K562 (cell line): ENCODE measurements around the gene KCNJ10. TPM values are rescaled to one million over a fixed set of nuclear protein-coding genes. Genes with fewer than 3 reads are reported as not detected.

Experiments used
- ATAC-seq: fragments of 200-7000 bp; cut with Tn5 transposase; 3 replicates; pipeline ENCODE4 v1.9.1; 2020; ENCODE audit warnings: moderate library complexity
- BruUV-seq: library from RNA; stranded (reverse); fragments of 400-500 nt; replicated peaks from 2 replicates; lab custom pipeline; 2021; lab: Mats Ljungman, UMichigan
- CTCF ChIA-PET: fragments of 300-600 bp; formaldehyde crosslinking; extraction: SDS; loops from one replicate; lab custom pipeline; 2021; ENCODE audit warnings: low intra/inter-chr PET ratio; lab: Yijun Ruan, JAX
- POLR2A ChIA-PET: fragments of 300-600, 350-650 bp; sonication (Branson Sonifier 250); formaldehyde crosslinking; extraction: SDS; loops from one replicate; lab custom pipeline; 2021; ENCODE audit warnings: antibody characterized with exemption, inconsistent platforms; lab: Yijun Ruan, JAX
- DNase-seq, 4 experiments: peaks; one replicate each; pipeline versions ENCODE4 v3.0.0 to v3.0.0-alpha.2; 2011 to 2018; ENCODE audit warnings: low spot score in 3 of 4, mixed read lengths in 3 of 4; ENCODE audit errors: extremely low read depth in 1 of 4
- FAIRE-seq: peaks from 2 replicates; lab custom pipeline; 2011; peaks lifted over from hg19 to GRCh38; lab: Jason Lieb, UNC
- H2AFZ ChIP-seq: 2 replicates; pipeline ENCODE4 v1.6.0; 2011; ENCODE audit warnings: low read depth, low read length, control low read depth, inconsistent platforms
- H3K27ac ChIP-seq: fragments of 200-600 bp; 3 replicates; pipeline ENCODE4 v1.8.0; 2011; ENCODE audit warnings: low read depth, mild to moderate bottlenecking, control low read depth, inconsistent platforms, low read length, moderate library complexity, mixed read lengths; ENCODE audit errors: extremely low read depth
- H3K27me3 ChIP-seq, 2 experiments: fragments of 300-600 bp in 1 of 2; 2 replicates in 1 of 2; 3 replicates in 1 of 2; pipeline versions ENCODE4 v1.6.0 to v1.8.0; 2011; ENCODE audit warnings: inconsistent platforms in 2 of 2, low read length in 2 of 2, mild to moderate bottlenecking in 1 of 2, mixed read lengths in 1 of 2, moderate library complexity in 1 of 2; ENCODE audit not compliant: control insufficient read depth in 2 of 2, insufficient read depth in 2 of 2
- H3K36me3 ChIP-seq: fragments of 300-600 bp; 3 replicates; pipeline ENCODE4 v1.8.0; 2011; ENCODE audit warnings: mild to moderate bottlenecking, low read length, inconsistent platforms; ENCODE audit not compliant: control insufficient read depth, insufficient read depth
- H3K4me1 ChIP-seq, 2 experiments: fragments of 200-600 bp in 1 of 2; replicated peaks in 1 of 2; 2 replicates in 1 of 2; 3 replicates in 1 of 2; pipeline versions ENCODE4 v1.5.1 to v1.8.0; 2011; ENCODE audit warnings: inconsistent platforms in 2 of 2, low read length in 2 of 2, mild to moderate bottlenecking in 1 of 2, mixed read lengths in 1 of 2, moderate library complexity in 1 of 2; ENCODE audit not compliant: control insufficient read depth in 2 of 2, insufficient read depth in 2 of 2
- H3K4me2 ChIP-seq: 2 replicates; pipeline ENCODE4 v1.6.1; 2011; ENCODE audit warnings: low read length, control low read depth, inconsistent platforms, mixed read lengths; ENCODE audit not compliant: insufficient read depth
- H3K4me3 ChIP-seq: fragments of 200-600 bp; sonication (generic), shearing (Covaris generic); 2 replicates; pipeline ENCODE4 v1.5.1; 2016; ENCODE audit warnings: control low read depth, inconsistent platforms
- H3K79me2 ChIP-seq: fragments of 200-600 bp; 3 replicates; pipeline ENCODE4 v1.8.0; 2011; ENCODE audit warnings: low read length, inconsistent platforms; ENCODE audit not compliant: control insufficient read depth, insufficient read depth
- H3K9ac ChIP-seq, 2 experiments: 2 replicates each; pipeline versions ENCODE4 v1.6.0 to v1.6.1; 2011; ENCODE audit warnings: low read depth in 2 of 2, low read length in 2 of 2, control low read depth in 1 of 2, inconsistent platforms in 1 of 2, mild to moderate bottlenecking in 1 of 2, mixed read lengths in 1 of 2; ENCODE audit not compliant: insufficient read depth in 1 of 2
- H3K9me1 ChIP-seq: one replicate; pipeline ENCODE4 v1.6.0; 2011; ENCODE audit warnings: inconsistent platforms, mild to moderate bottlenecking, low read length, moderate library complexity; ENCODE audit not compliant: control insufficient read depth, insufficient read depth
- H3K9me3 ChIP-seq: replicated peaks from 2 replicates; pipeline ENCODE4 v1.5.1; 2011; ENCODE audit warnings: low read depth, low read length, inconsistent platforms; ENCODE audit not compliant: control insufficient read depth, insufficient read depth
- H4K20me1 ChIP-seq: replicated peaks from 2 replicates; pipeline ENCODE4 v1.6.1; 2011; ENCODE audit warnings: low read length, inconsistent platforms, mixed read lengths; ENCODE audit not compliant: control insufficient read depth, insufficient read depth
- AFF4 ChIP-seq: sonication (generic); formaldehyde crosslinking; IDR thresholded peaks from 2 replicates; pipeline ENCODE4 v1.8.0; 2023; ENCODE audit warnings: mild to moderate bottlenecking, missing genetic modification reagents
- CBX5 ChIP-seq: IDR thresholded peaks from 2 replicates; pipeline ENCODE4 v1.6.1; 2014; ENCODE audit warnings: low read depth, borderline replicate concordance
- HIVEP1 ChIP-seq: fragments of 250-450 bp; sonication (Bioruptor Pico); IDR thresholded peaks from 2 replicates; pipeline ENCODE4 v1.4.0; 2020; ENCODE audit warnings: mild to moderate bottlenecking
- KAT2B ChIP-seq: IDR thresholded peaks from one replicate; pipeline ENCODE4 v1.6.1; 2012; ENCODE audit warnings: low read depth, mild to moderate bottlenecking, control low read depth, inconsistent platforms, low read length, moderate library complexity
- MAZ ChIP-seq, 2 experiments: fragments of 450-650 bp in 1 of 2; sonication (generic) in 1 of 2; formaldehyde crosslinking; IDR thresholded peaks in 1 of 2; conservative IDR thresholded peaks in 1 of 2; 2 replicates each; pipeline versions ENCODE4 v1.4.0 to v1.5.0; 2020; ENCODE audit warnings: mild to moderate bottlenecking in 1 of 2, missing genetic modification reagents in 1 of 2
- NR2F6 ChIP-seq: fragments of 450-650 bp; formaldehyde crosslinking; IDR thresholded peaks from 2 replicates; pipeline ENCODE4 v1.4.0; 2020; ENCODE audit warnings: mild to moderate bottlenecking
- RHOXF2B ChIP-seq: fragments of 250-450 bp; sonication (Bioruptor Pico); conservative IDR thresholded peaks from 2 replicates; pipeline ENCODE4 v1.5.1; 2021
- SOX6 ChIP-seq: fragments of 450-650 bp; IDR thresholded peaks from 2 replicates; pipeline ENCODE4 v1.6.1; 2014; ENCODE audit warnings: mild to moderate bottlenecking
- SRSF1 ChIP-seq: fragments of 200-400 bp; formaldehyde crosslinking; IDR thresholded peaks from 2 replicates; pipeline ENCODE4 v1.6.1; 2017; ENCODE audit warnings: mild to moderate bottlenecking, low read depth, low read length, moderate library complexity
- TCF3 ChIP-seq: sonication (generic); formaldehyde crosslinking; IDR thresholded peaks from 2 replicates; pipeline ENCODE4 v1.4.0; 2020; ENCODE audit warnings: mild to moderate bottlenecking, missing genetic modification reagents
- YBX1 ChIP-seq: fragments of 450-650 bp; IDR thresholded peaks from 2 replicates; pipeline ENCODE4 v1.7.1; 2016; ENCODE audit warnings: mild to moderate bottlenecking
- ZKSCAN1 ChIP-seq: fragments of 150-350 bp; IDR thresholded peaks from 2 replicates; pipeline ENCODE4 v1.6.1; 2016; ENCODE audit warnings: low read depth, low read length
- ZNF253 ChIP-seq: fragments of 250-450 bp; sonication (Bioruptor Pico); conservative IDR thresholded peaks from 2 replicates; pipeline ENCODE4 v1.6.1; 2021; ENCODE audit warnings: mild to moderate bottlenecking
- ZNF717 ChIP-seq: fragments of 250-450 bp; sonication (Bioruptor Pico); IDR thresholded peaks from 2 replicates; pipeline ENCODE4 v1.5.0; 2021
- WGBS: fragments of 100-300 bp; shearing (Covaris generic); methylation state at CpG from one replicate; pipeline ENCODE4 v1.1.6; 2016; ENCODE audit warnings: low coverage, mixed read lengths; ENCODE audit not compliant: insufficient coverage; ENCODE audit errors: missing lambda C conversion rate; 5-methylcytosine and 5-hydroxymethylcytosine counted together
- in situ Hi-C: fragments of 300-500 bp; cut with MboI; formaldehyde crosslinking; loops from 4 replicates; pipeline ENCODE4 v1.15.0; 2018; ENCODE audit warnings: inconsistent platforms, mixed read lengths
- intact Hi-C: fragments of 100-400 bp; cut with micrococcal nuclease; formaldehyde crosslinking; loops from 2 replicates; pipeline ENCODE4 v1.14.2; 2022
- polyA plus RNA-seq, 8 experiments: library from polyadenylated mRNA; depleted of rRNA in 4 of 8; stranded (reverse) in 5 of 8; unstranded in 3 of 8; fragments of >200 nt; fragmentation: Nextera tagmentation in 2 of 8; fragmentation: Illumina TruSeq in 1 of 8; extraction: Ambion mirVana in 2 of 8; extraction: Trizol in 1 of 8; gene quantifications; 2 replicates each; pipeline versions ENCODE4 v1.2.1 to v1.2.3, GENCODE V29; 2011 to 2014; ENCODE audit warnings: inconsistent platforms in 1 of 8, missing spikeins in 1 of 8
- total RNA-seq, 7 experiments: library from RNA; depleted of rRNA in 6 of 7; stranded (reverse); fragments of >200 nt in 6 of 7; fragmentation: Illumina TruSeq in 2 of 7; extraction: Trizol in 2 of 7; gene quantifications; 2 replicates each; pipeline versions ENCODE4 v1.2.1 to v1.2.3, GENCODE V29; 2011 to 2021; ENCODE audit warnings: low replicate concordance in 1 of 7
- TF ChIP-seq, protein P1 (sequence below): fragments of 450-650 bp; IDR thresholded peaks from 2 replicates; pipeline ENCODE4 v1.6.1; 2018; ENCODE audit not compliant: partially characterized antibody

The KCNJ10 gene
- total and polyA plus RNA-seq, 9 of the 15 experiments (the other 6 are each of a cell fraction or from before 2014, with no cell fraction given): 0.06 to 0.11 TPM; not detected in 7

DNA sequence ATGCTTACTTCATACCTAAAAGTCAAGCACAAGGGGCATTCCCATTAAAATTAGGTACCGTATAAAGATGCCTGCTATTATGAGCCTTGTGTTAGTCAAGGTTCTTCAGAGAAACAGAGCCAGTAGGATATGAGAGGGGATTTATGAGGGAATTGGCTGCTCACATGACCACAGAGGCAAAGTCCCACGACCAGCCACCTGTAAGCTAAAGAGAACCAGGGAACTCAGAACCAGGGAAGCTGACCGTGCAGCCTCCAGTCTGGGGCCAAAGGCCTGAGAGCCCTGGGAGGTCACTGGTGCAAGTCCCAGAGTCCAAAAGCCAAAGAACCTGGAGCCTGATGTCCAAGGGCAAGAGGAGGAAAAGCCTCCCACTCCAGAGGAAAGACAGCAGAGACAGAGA, 58.2 kb downstream of the KCNJ10 start:
- WGBS: 2% methylated on average over 3 of the region's 3 CpGs
- intact Hi-C loops: no loop called here

More for the DNA sequence above, 58.2 kb downstream of the KCNJ10 start:
- H3K27ac ChIP-seq: no peak overlapping the region
- ATAC-seq: no peak
- no peaks in the 10 kb centered on the region for H3K36me3 ChIP-seq
- TF ChIP-seq SRSF1 (no peak), YBX1 (no peak), TCF3 (CRISPR knock-in tag) (no peak), SOX6 (no peak), ZNF717 (CRISPR knock-in tag) (no peak), ZNF253 (CRISPR knock-in tag) (no peak), CBX5 (no peak), HIVEP1 (CRISPR knock-in tag) (no peak), NR2F6 (CRISPR knock-in tag) (no peak), RHOXF2B (no peak), AFF4 (no peak), MAZ (CRISPR knock-in tag; conservative IDR thresholded peaks at IDR 0.05 in 1 of 2, IDR thresholded peaks at IDR 0.05 in 1 of 2) (no peak), ZKSCAN1 (no peak), KAT2B (no peak)
- TF ChIP-seq, protein P1, sequence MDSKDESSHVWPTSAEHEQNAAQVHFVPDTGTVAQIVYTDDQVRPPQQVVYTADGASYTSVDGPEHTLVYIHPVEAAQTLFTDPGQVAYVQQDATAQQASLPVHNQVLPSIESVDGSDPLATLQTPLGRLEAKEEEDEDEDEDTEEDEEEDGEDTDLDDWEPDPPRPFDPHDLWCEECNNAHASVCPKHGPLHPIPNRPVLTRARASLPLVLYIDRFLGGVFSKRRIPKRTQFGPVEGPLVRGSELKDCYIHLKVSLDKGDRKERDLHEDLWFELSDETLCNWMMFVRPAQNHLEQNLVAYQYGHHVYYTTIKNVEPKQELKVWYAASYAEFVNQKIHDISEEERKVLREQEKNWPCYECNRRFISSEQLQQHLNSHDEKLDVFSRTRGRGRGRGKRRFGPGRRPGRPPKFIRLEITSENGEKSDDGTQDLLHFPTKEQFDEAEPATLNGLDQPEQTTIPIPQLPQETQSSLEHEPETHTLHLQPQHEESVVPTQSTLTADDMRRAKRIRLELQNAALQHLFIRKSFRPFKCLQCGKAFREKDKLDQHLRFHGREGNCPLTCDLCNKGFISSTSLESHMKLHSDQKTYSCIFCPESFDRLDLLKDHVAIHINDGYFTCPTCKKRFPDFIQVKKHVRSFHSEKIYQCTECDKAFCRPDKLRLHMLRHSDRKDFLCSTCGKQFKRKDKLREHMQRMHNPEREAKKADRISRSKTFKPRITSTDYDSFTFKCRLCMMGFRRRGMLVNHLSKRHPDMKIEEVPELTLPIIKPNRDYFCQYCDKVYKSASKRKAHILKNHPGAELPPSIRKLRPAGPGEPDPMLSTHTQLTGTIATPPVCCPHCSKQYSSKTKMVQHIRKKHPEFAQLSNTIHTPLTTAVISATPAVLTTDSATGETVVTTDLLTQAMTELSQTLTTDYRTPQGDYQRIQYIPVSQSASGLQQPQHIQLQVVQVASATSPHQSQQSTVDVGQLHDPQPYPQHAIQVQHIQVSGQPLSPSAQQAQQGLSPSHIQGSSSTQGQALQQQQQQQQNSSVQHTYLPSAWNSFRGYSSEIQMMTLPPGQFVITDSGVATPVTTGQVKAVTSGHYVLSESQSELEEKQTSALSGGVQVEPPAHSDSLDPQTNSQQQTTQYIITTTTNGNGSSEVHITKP: no peak
- TF ChIP-seq, all 486 proteins: peak for 0
- H3K9me1 ChIP-seq: no peaks in the 10 kb centered on the region
- H3K9ac ChIP-seq: no peak overlapping the region
- no peak overlapping the region for H3K4me2 ChIP-seq
- H3K4me1 ChIP-seq: no peaks in the 10 kb centered on the region
- ChIA-PET CTCF (no interaction called here), POLR2A (no interaction called here)
- H2AFZ ChIP-seq: no peak overlapping the region
- no TSS peak for BruUV-seq
- no peak for DNase-seq
- H4K20me1 ChIP-seq: no peaks in the 10 kb centered on the region
- no peak overlapping the region for H3K4me3 ChIP-seq
- peaks cover 0 to 2% of the 10 kb centered on the region in 2 experiments; a peak in 2 of 5 replicates for H3K27me3 ChIP-seq
- in situ Hi-C loops: no loop called here
- FAIRE-seq: no peak
- no peaks in the 10 kb centered on the region for H3K9me3 ChIP-seq
- H3K79me2 ChIP-seq: no peaks in the 10 kb centered on the region
